Lung (tissue), 12 donors: Measurements from ENCODE around the gene PPT2. TPM values are rescaled to one million over a fixed set of nuclear protein-coding genes. Genes with fewer than 3 reads are reported as not detected.

Source experiments
- ATAC-seq: fragments of 200-7000 bp; cut with Tn5 transposase; one replicate; pipeline ENCODE4 v1.9.1; 2020; ENCODE audit warnings: moderate number of reproducible peaks; ENCODE audit not compliant: insufficient read depth, low FRiP score
- DNase-seq, 3 donors: peaks; one replicate each; pipeline ENCODE4 v3.0.0-alpha.2; 2013 to 2017
- H3K27ac ChIP-seq, 2 donors: one replicate each; pipeline ENCODE4 v1.5.1; 2013; ENCODE audit warnings: mild to moderate bottlenecking in 2 of 2, moderate library complexity in 2 of 2, control low read depth in 1 of 2, inconsistent platforms in 1 of 2, low read depth in 1 of 2, low read length in 1 of 2
- H3K27me3 ChIP-seq, 3 donors: one replicate each; pipeline ENCODE4 v1.5.1; 2013; ENCODE audit warnings: low read length in 2 of 3; ENCODE audit not compliant: control insufficient read depth in 3 of 3, insufficient read depth in 3 of 3
- H3K36me3 ChIP-seq, 4 donors: one replicate each; pipeline ENCODE4 v1.5.1; 2013; ENCODE audit warnings: low read length in 4 of 4, mild to moderate bottlenecking in 1 of 4, moderate library complexity in 1 of 4; ENCODE audit not compliant: control insufficient read depth in 4 of 4, insufficient read depth in 4 of 4
- H3K4me1 ChIP-seq, 5 donors: one replicate each; pipeline ENCODE4 v1.5.1; 2013; ENCODE audit warnings: low read length in 5 of 5, mild to moderate bottlenecking in 2 of 5, moderate library complexity in 1 of 5; ENCODE audit not compliant: control insufficient read depth in 5 of 5, insufficient read depth in 5 of 5
- H3K4me3 ChIP-seq: one replicate; pipeline ENCODE4 v1.5.1; 2013; ENCODE audit warnings: mild to moderate bottlenecking, control low read depth, moderate library complexity
- H3K9ac ChIP-seq, 2 donors: one replicate each; pipeline ENCODE4 v1.5.1; 2013; ENCODE audit warnings: low read length in 2 of 2, control low read depth in 1 of 2; ENCODE audit not compliant: insufficient read depth in 1 of 2
- H3K9me3 ChIP-seq, 4 donors: one replicate each; pipeline ENCODE4 v1.5.1; 2013; ENCODE audit warnings: low read length in 3 of 4, mild to moderate bottlenecking in 1 of 4, moderate library complexity in 1 of 4; ENCODE audit not compliant: control insufficient read depth in 4 of 4, insufficient read depth in 3 of 4
- WGBS, 2 donors: extraction: QIAGEN DNeasy Blood & Tissue Kit; methylation state at CpG; one replicate each; pipeline ENCODE4 v1.1.7; 2013; 5-methylcytosine and 5-hydroxymethylcytosine counted together
- polyA plus RNA-seq, 2 donors: library from polyadenylated mRNA; stranded (reverse); fragments of 200-250 nt; gene quantifications; one replicate each; pipeline ENCODE4 v1.2.1, GENCODE V29; 2013
- total RNA-seq, 2 donors: library from RNA; depleted of rRNA in 1 of 2; stranded (reverse); fragments of >200 nt in 1 of 2; gene quantifications; one replicate each; pipeline ENCODE4 v1.2.1, GENCODE V29; 2014 to 2021
- TF ChIP-seq, protein P1 (sequence below): IDR thresholded peaks from 2 replicates; pipeline ENCODE4 v1.5.1; 2012; ENCODE audit warnings: mild to moderate bottlenecking; ENCODE audit errors: control extremely low read depth, extremely low read depth
- donor health status: control.
- donor health status: control.
- donor health status: Bipolar disorder and iron deficiency.
- donor health status: healthy.
- donor health status: DM: yes; HTN: yes; CAD: no.

The PPT2 gene
- total and polyA plus RNA-seq, 4 donors: 5.7 to 212 (median 11.1) TPM

GRCh38 chr6:32198345-32198696, 44.4 kb downstream of the PPT2 start:
- no peak overlapping the region for H3K9ac ChIP-seq
- DNase-seq (no peak), ATAC-seq (no peak)
- no peaks in the 10 kb centered on the region for H3K27me3 ChIP-seq
- peaks cover 0 to 2% (median 0%) of the 10 kb centered on the region in 4 donors for H3K9me3 ChIP-seq
- H3K4me1 ChIP-seq: peaks cover 0 to 19% (median 5%) of the 10 kb centered on the region in 5 donors
- TF ChIP-seq, protein P1, sequence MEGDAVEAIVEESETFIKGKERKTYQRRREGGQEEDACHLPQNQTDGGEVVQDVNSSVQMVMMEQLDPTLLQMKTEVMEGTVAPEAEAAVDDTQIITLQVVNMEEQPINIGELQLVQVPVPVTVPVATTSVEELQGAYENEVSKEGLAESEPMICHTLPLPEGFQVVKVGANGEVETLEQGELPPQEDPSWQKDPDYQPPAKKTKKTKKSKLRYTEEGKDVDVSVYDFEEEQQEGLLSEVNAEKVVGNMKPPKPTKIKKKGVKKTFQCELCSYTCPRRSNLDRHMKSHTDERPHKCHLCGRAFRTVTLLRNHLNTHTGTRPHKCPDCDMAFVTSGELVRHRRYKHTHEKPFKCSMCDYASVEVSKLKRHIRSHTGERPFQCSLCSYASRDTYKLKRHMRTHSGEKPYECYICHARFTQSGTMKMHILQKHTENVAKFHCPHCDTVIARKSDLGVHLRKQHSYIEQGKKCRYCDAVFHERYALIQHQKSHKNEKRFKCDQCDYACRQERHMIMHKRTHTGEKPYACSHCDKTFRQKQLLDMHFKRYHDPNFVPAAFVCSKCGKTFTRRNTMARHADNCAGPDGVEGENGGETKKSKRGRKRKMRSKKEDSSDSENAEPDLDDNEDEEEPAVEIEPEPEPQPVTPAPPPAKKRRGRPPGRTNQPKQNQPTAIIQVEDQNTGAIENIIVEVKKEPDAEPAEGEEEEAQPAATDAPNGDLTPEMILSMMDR: no peak
- no peak overlapping the region for H3K27ac ChIP-seq
- H3K4me3 ChIP-seq: no peak overlapping the region
- WGBS, 2 donors: 86 to 88% methylated on average over 3 of the region's 3 CpGs
- H3K36me3 ChIP-seq: peaks cover 0 to under 1% (median 0%) of the 10 kb centered on the region in 4 donors

DNA sequence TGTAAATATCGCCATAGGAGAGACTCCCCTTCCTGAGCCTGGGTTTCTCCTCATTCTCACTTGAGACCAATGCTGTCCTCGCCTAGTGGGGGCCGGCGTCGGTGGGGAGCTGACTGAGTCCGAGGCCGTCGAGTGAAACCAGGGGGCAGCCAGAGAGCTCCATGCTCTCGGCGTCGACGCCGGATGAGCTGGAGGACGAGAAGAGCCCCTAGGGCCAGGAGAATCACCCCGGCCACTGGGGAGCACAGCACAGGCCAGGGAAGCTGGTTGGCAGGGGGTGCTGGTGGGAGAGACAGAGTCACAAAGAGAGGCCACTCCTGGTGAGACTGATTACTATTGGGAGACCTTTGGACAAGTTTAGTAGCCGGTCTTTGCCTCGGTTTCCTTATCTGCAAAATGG, 44.9 kb downstream of the PPT2 start:
- peaks cover 0 to 4% (median 0%) of the 10 kb centered on the region in 4 donors for H3K36me3 ChIP-seq
- no peak overlapping the region for H3K9ac ChIP-seq
- no peaks in the 10 kb centered on the region for H3K27me3 ChIP-seq
- H3K4me1 ChIP-seq: peaks cover 0 to 19% (median 5%) of the 10 kb centered on the region in 5 donors
- 89 to 91% methylated on average over 17 of the region's 17 CpGs for WGBS, 2 donors
- H3K4me3 ChIP-seq: no peak overlapping the region
- ATAC-seq (no peak), DNase-seq (no peak)
- H3K9me3 ChIP-seq: peaks cover 0 to 2% (median 0%) of the 10 kb centered on the region in 4 donors
- TF ChIP-seq, protein P1: no peak
- no peak overlapping the region for H3K27ac ChIP-seq

DNA sequence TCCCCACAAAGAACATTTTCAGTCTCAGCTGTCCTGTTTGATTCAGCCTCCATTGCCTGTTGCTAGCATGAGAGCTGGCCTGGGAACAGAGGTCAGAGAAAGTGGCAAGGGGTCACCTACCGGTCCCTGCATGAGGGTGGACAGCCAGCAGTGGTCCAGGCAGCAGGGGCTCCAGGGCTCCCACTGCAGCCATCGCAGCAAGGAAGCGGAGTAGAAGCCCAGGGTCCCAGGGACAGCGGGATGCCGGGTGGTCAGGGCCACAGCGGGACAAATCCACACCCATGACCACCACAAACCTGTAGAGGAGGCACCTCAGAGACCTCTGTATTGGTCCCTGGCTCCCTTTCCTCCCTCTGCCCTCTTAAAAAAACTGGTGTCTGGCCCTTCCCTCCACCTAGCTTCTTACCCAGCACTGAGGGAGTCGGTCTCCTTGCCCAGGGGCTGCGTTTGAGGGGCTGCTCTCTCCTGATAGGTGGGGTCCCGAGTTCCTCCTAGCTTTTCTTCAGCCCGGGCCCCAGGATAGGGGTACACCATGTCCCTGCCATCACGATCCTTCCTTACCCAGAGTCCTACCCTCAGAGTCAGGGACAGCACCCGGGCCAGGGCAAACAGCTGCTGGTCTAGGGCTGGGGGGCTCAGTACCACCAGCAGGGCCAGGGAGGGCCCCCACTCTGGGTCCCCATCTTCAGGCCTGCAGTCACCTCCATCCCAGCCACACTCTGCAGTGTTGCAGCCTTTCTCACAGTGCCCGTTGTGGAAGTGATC, 47.0 kb downstream of the PPT2 start:
- ATAC-seq: no peak
- TF ChIP-seq, protein P1: no peak
- H3K9me3 ChIP-seq: peaks cover 0 to 2% (median 0%) of the 10 kb centered on the region in 4 donors
- no peak for DNase-seq
- H3K36me3 ChIP-seq: peaks cover 0 to 4% (median 0%) of the 10 kb centered on the region in 4 donors
- H3K27me3 ChIP-seq: no peaks in the 10 kb centered on the region
- H3K9ac ChIP-seq: no peak overlapping the region
- 92 to 95% methylated on average over 13 of the region's 13 CpGs for WGBS, 2 donors
- H3K4me3 ChIP-seq: no peak overlapping the region
- no peak overlapping the region for H3K27ac ChIP-seq
- H3K4me1 ChIP-seq: peaks cover 0 to 12% (median 5%) of the 10 kb centered on the region in 5 donors

DNA sequence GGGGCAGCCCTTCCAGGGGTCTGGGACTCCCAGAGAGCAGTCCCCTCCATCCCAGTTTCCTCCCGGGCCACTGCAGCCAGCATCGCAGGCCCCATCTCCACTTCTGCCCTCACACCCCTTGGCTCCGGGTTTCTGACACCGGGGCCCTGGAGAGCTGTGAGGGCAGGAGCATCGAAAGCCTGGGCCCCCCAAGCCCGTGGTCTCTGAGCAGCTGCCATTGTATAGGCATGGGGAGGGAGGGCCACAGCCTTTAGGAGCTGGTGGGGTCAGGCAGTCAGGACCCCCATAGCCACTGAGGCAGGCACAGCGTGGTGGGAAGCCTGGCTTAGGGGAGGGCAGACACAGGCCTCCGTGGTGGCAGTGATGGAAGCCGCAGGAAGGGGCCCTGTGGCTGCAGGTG, 48.2 kb downstream of the PPT2 start:
- DNase-seq (no peak), ATAC-seq (no peak)
- Histone ChIP-seq H3K9me3 (peaks cover 0 to 2% (median 0%) of the 10 kb centered on the region in 4 donors), H3K9ac (no peak overlapping the region), H3K27ac (no peak overlapping the region), H3K4me3 (no peak overlapping the region), H3K36me3 (peaks cover 0 to 4% (median 0%) of the 10 kb centered on the region in 4 donors), H3K4me1 (peaks cover 0 to 5% (median 0%) of the 10 kb centered on the region in 5 donors), H3K27me3 (no peaks in the 10 kb centered on the region)
- WGBS, 2 donors: 87 to 88% methylated on average over 9 of the region's 9 CpGs
- TF ChIP-seq, protein P1: no peak
